NCI-H82 (cell line): ENCODE measurements around the gene RTBDN.
A peak's percentile ranks its signal among the peaks of the same experiment; 100 is the strongest.

ENCODE experiments used
- DNase-seq: peaks from one replicate; lab custom pipeline; 2025; lab: John Stamatoyannopoulos, UW

RTBDN gene

DNA sequence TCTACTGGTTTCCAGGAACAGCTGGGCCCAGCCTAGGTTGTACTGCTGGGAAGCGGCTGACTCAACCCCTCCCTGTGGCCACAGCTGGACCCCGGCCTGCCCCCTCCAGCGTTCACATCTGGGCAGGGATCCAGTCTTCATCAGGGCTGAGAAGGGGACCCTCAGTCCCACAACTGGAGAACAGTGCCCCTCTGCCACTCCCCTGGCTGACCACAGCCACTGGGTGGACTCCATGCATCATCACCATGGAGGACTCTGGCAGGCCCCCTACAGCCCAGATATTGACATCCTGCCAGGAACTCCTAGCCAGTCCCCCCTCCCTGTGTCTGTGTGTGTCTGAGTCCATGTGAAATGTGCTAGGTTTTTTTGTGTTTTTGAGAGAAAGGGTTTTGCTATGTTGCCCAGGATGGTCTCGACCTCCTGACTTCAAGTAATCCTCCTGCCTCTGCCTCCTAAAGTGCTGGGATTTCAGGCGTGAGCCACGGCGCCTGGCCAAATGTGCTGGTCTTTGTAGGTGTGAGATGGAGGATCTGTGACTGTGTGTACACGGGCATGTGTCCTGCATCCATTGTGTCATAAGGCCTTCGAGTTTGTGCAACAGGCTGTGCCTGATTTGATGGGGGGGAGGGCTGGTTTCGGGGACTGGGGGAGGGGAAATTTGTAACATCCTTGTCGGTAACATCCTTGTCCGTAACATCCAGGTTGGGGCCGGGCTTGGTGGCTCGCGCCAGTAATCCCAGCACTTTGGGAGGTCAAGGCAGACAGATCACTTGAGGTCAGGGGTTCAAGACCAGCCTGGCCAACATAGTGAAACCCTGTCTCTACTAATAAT is 55.0 kb downstream of the RTBDN start:
- DNase-seq: peak; percentile 63

DNA sequence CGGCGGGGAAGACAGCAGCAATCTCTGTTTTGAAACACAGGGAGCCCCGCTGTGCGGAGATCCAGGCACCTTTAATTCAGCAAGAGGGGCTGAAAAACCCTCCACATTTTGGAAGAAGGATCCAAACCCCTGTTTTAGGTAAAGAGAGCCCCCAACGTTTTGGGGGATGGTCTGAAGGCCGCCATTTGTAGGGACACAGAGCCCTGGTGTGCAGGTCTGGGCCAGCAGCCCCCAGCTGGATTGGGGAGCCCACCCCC is 55.5 kb downstream of the RTBDN start:
- DNase-seq: no peak

GRCh38 chr19:12778017-12778904 is 56.1 kb downstream of the RTBDN start:
- DNase-seq: peak; percentile 97

GRCh38 chr19:12777217-12778016 is 57.0 kb downstream of the RTBDN start:
- DNase-seq: peak; percentile 95
